Measurements from ENCODE around the gene TASOR2.

The TASOR2 gene

DNA sequence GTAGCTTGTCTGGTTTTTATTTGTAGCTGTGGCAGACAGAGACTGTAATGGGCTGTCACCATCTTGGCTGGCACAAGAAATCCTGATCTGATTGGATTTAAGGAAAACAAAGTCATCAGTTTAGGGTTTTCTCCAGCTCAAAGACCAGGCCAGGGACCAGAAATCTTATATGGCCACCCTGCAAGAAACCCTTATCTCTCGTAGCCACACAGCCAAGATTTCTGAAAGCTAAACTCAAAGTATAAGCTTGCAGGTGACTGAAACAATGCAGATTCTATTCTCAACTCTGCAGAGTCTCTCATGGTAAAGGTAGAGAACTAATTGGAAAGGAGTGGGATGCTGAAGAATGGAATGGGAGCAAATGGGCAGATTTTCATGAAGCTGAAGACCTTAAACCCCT lies 15.0 kb upstream of the TASOR2 start:
- no peak overlapping the region for H3K27ac ChIP-seq (ENCODE audit: low read length)
- no peak overlapping the region for H3K9ac ChIP-seq (ENCODE audit: low read length)
- H3K4me1 ChIP-seq (ENCODE audit: control insufficient read depth, low read depth, low read length): peaks cover 9% of the 10 kb centered on the region
- H3K9me3 ChIP-seq (ENCODE audit: control insufficient read depth, low read depth, low read length): peaks cover 3% of the 10 kb centered on the region
- H3K36me3 ChIP-seq (ENCODE audit: control insufficient read depth, low read depth, low read length): no peaks in the 10 kb centered on the region
- H3K27me3 ChIP-seq (ENCODE audit: control insufficient read depth, insufficient read depth, low read length): peaks cover 18% of the 10 kb centered on the region
- no peak overlapping the region for H3K4me3 ChIP-seq (ENCODE audit: low read length)

DNA sequence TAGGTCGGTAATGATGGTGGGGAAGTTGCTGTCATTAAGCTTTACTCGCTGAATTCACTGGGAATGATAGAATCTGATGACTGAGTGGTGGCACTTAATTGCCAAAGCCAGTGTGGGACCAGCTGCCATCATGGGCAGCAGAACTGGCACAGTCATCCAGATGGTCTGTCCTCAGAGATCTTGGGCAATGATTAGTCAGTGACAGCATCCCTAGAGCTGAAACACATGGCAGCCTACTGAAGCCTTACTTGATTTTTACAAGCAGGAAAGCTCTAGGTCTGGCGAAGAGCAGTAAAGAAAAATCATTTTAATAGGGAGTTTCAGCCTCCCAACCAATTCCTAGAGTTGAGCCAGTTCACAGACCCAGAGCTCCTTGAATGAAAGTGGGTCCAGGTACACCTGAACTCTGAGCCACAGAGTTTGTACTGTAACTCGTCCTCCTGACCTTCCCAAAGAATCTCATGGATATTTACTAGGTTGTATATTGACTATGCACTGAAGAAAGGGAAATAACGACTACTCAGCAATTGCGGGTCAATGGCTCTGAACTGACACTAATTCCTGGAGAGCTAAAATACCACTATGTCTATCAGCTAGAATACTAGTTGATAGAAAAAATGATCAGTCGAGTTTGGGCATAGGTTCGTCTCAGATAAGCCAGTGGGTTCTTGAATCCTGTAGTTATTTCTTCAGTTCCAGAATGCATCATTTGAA lies 13.8 kb upstream of the TASOR2 start:
- Histone ChIP-seq H3K36me3 (ENCODE audit: control insufficient read depth, low read depth, low read length) (no peaks in the 10 kb centered on the region), H3K4me3 (ENCODE audit: low read length) (no peak overlapping the region), H3K4me1 (ENCODE audit: control insufficient read depth, low read depth, low read length) (peaks cover 4% of the 10 kb centered on the region), H3K27me3 (ENCODE audit: control insufficient read depth, insufficient read depth, low read length) (peaks cover 12% of the 10 kb centered on the region), H3K9ac (ENCODE audit: low read length) (no peak overlapping the region), H3K27ac (ENCODE audit: low read length) (no peak overlapping the region), H3K9me3 (ENCODE audit: control insufficient read depth, low read depth, low read length) (peaks cover 3% of the 10 kb centered on the region)

DNA sequence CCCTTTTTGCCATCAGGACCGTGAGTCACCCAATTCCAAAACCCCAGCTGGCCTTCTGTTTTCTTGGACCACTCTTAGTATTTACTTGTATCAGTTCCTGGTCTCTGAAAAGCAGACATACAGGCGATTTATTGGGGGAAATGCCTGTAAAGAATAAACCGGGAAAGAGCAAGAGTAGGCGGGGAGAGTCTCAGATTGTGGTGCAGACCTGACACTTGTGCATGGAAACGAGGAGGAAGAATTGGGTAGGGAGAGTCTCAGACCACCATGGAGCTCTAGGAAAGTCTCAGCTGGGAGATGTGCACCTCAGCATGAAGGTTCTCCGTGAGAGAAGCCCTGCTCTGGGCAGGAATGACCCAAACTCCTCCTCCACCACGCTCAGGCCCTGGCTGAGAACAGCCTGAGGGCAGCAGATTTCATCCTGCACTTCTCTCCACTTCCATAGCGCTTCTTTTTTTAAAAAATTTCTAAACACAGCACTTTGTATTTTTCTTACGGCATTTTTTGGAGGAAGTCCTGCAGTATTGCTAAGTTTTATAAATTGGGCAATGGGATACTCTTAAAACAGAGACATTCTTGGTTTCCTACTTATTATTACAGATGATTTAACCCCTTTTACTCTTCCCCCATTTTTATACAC lies 6.1 kb upstream of the TASOR2 start:
- Histone ChIP-seq H3K4me1 (ENCODE audit: control insufficient read depth, low read depth, low read length) (no peaks in the 10 kb centered on the region), H3K9ac (ENCODE audit: low read length) (no peak overlapping the region), H3K9me3 (ENCODE audit: control insufficient read depth, low read depth, low read length) (peaks cover 3% of the 10 kb centered on the region), H3K4me3 (ENCODE audit: low read length) (no peak overlapping the region), H3K36me3 (ENCODE audit: control insufficient read depth, low read depth, low read length) (no peaks in the 10 kb centered on the region), H3K27me3 (ENCODE audit: control insufficient read depth, insufficient read depth, low read length) (peaks cover 34% of the 10 kb centered on the region), H3K27ac (ENCODE audit: low read length) (no peak overlapping the region)

DNA sequence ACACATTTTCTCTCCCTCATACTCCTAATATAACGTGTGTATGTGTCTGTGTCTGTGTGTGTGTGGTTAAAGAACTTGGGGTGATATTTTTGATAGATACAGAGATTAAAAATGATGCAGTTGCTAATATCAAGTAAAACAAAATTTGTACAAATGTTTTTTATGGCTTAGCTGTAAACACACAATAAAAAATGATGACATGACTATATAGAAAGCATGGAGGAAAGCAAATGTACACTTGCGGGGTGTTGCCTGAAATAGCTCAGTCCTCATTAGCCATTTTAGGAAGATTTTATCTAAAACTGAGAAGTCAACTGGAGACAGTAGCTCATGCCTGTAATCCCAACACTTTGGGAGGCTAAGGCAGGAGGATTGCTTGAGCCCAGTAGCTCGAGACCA lies 5.6 kb upstream of the TASOR2 start:
- no peak overlapping the region for H3K9ac ChIP-seq (ENCODE audit: low read length)
- no peaks in the 10 kb centered on the region for H3K4me1 ChIP-seq (ENCODE audit: control insufficient read depth, low read depth, low read length)
- H3K9me3 ChIP-seq (ENCODE audit: control insufficient read depth, low read depth, low read length): peaks cover 3% of the 10 kb centered on the region
- H3K27me3 ChIP-seq (ENCODE audit: control insufficient read depth, insufficient read depth, low read length): peaks cover 38% of the 10 kb centered on the region
- no peaks in the 10 kb centered on the region for H3K36me3 ChIP-seq (ENCODE audit: control insufficient read depth, low read depth, low read length)
- H3K27ac ChIP-seq (ENCODE audit: low read length): no peak overlapping the region
- no peak overlapping the region for H3K4me3 ChIP-seq (ENCODE audit: low read length)

DNA sequence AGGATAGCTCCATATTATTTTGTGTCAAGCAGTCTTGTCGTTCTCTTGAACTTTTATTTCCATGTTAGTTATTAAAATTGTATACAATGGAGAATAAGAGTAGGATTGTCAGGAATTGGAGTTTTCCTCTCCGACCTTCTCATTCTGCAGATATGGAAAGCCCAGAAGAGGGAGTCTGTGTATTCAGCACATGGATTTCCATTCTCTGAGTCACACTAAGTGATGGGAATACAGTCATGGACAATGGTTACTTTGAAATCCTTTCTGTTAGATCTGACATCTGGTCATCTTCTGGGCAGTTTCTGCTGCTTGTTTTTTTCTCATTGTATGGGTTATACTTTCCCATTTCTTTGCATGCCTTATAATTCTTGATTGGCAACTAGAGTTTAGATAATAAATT lies 5.0 kb upstream of the TASOR2 start:
- no peaks in the 10 kb centered on the region for H3K36me3 ChIP-seq (ENCODE audit: control insufficient read depth, low read depth, low read length)
- peaks cover 40% of the 10 kb centered on the region for H3K27me3 ChIP-seq (ENCODE audit: control insufficient read depth, insufficient read depth, low read length)
- no peak overlapping the region for H3K27ac ChIP-seq (ENCODE audit: low read length)
- H3K4me1 ChIP-seq (ENCODE audit: control insufficient read depth, low read depth, low read length): no peaks in the 10 kb centered on the region
- H3K9ac ChIP-seq (ENCODE audit: low read length): no peak overlapping the region
- no peaks in the 10 kb centered on the region for H3K9me3 ChIP-seq (ENCODE audit: control insufficient read depth, low read depth, low read length)
- H3K4me3 ChIP-seq (ENCODE audit: low read length): no peak overlapping the region

DNA sequence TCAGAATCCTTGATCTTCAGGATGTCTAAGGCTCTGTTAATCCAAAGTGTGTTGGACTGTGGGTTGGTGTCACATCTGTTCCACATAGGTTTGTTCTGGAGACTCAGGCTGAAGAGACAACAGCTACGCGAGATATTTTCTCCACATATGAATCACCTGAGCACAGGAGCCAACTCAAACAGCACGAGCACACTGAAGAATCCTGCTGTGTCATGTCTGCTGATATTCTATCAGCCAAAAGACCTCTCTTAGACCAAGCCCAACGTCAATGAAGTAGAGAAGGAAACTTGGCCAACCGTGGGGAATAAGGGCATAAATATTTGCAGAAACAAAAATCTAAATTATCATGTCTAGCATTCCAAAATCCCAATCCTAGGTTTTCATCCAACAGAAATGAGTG lies 2.7 kb upstream of the TASOR2 start:
- no peaks in the 10 kb centered on the region for H3K9me3 ChIP-seq (ENCODE audit: control insufficient read depth, low read depth, low read length)
- no peak overlapping the region for H3K4me3 ChIP-seq (ENCODE audit: low read length)
- H3K36me3 ChIP-seq (ENCODE audit: control insufficient read depth, low read depth, low read length): no peaks in the 10 kb centered on the region
- H3K9ac ChIP-seq (ENCODE audit: low read length): no peak overlapping the region
- H3K27ac ChIP-seq (ENCODE audit: low read length): no peak overlapping the region
- H3K4me1 ChIP-seq (ENCODE audit: control insufficient read depth, low read depth, low read length): peaks cover 9% of the 10 kb centered on the region
- peaks cover 40% of the 10 kb centered on the region for H3K27me3 ChIP-seq (ENCODE audit: control insufficient read depth, insufficient read depth, low read length)

DNA sequence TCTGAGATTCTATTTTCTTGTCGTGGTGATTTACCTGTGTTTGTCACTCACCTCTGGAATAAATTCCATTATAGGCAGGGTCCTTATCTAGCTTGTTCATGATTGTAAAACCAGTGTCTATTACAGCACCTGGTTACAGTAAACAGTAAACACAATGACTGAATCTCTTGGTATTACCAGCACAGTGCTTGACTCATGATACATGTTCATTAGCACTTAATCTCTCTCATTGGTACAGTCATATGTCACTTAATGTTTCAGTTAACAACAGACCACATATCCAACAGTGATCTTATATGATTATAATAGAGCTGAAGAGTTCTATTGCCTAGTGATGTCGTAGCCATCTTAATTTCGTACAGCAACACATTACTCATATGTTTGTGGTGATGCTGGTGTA lies 1.6 kb upstream of the TASOR2 start:
- H3K4me3 ChIP-seq (ENCODE audit: low read length): no peak overlapping the region
- no peaks in the 10 kb centered on the region for H3K36me3 ChIP-seq (ENCODE audit: control insufficient read depth, low read depth, low read length)
- no peak overlapping the region for H3K9ac ChIP-seq (ENCODE audit: low read length)
- peaks cover 38% of the 10 kb centered on the region for H3K27me3 ChIP-seq (ENCODE audit: control insufficient read depth, insufficient read depth, low read length)
- no peak overlapping the region for H3K27ac ChIP-seq (ENCODE audit: low read length)
- no peaks in the 10 kb centered on the region for H3K9me3 ChIP-seq (ENCODE audit: control insufficient read depth, low read depth, low read length)
- peaks cover 9% of the 10 kb centered on the region for H3K4me1 ChIP-seq (ENCODE audit: control insufficient read depth, low read depth, low read length)

DNA sequence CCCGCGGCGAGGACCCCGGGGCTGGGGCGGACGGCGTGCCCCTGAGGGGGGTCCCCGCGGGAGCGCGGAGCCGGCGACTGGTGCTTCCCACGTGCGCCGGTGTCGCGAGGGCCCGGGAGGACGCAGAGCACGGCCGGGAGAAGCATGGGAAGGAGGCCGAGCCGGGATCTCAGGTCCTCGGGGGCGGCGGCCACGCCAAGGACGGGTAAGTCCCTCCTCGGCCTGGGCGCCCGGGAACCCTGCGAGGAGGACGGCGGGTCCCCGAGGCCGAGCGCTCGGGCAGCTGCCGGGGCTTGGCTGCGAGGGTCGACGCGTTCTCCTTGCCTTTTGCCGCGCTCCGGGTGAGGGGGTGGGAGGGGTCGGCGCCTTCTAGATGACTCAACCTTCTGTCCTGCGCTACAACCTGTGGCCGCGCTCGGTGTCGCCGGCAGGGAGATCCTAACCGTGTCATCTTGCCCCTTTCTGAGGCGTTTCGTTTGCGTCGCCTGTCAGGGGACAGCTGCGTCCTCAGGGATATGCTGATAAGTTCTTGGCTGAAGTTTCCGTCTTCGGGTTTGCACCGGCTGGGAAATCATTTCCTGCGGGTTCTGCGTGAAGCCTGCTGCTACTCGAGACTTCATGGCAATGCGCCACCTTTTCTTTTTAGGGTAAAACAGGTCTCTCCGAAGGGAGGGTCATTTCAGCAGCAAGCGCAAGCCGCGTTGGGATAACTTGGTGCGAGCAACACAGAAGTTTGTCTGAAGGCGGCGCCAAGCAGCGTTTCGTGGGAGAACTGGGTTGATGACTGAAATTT lies 529 bp downstream of the TASOR2 start:
- Histone ChIP-seq H3K9me3 (ENCODE audit: control insufficient read depth, low read depth, low read length) (no peaks in the 10 kb centered on the region), H3K9ac (ENCODE audit: low read length) (peak overlapping the region; percentile 69), H3K27me3 (ENCODE audit: control insufficient read depth, insufficient read depth, low read length) (peaks cover 28% of the 10 kb centered on the region), H3K4me1 (ENCODE audit: control insufficient read depth, low read depth, low read length) (peaks cover 9% of the 10 kb centered on the region), H3K36me3 (ENCODE audit: control insufficient read depth, low read depth, low read length) (no peaks in the 10 kb centered on the region), H3K27ac (ENCODE audit: low read length) (no peak overlapping the region), H3K4me3 (ENCODE audit: low read length) (peak overlapping the region; percentile 83)

DNA sequence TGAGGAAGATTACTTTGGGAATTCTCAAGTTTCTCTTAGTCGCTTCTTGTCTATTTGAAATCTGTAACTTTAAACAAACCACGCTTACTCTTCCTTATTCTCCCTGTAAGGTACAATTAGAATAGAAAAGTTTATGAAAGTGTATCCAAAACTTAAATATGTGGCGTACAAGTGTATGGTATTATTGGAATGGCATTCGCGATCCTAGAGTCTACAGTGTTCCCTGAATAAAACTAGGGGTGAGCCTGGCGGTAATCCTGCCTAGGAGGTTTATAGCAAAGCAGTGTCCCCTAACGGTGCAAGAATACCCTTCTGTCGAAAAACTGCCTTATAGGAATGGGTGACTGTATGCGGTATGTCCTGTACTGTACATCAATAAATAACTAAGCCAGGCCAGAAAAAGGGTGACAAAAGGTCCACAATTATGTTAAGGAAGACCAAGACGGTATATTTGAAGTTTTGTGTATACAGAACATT lies 1.2 kb downstream of the TASOR2 start:
- Histone ChIP-seq H3K9ac (ENCODE audit: low read length) (peak overlapping the region; percentile 69), H3K4me1 (ENCODE audit: control insufficient read depth, low read depth, low read length) (peaks cover 9% of the 10 kb centered on the region), H3K36me3 (ENCODE audit: control insufficient read depth, low read depth, low read length) (no peaks in the 10 kb centered on the region), H3K4me3 (ENCODE audit: low read length) (peak overlapping the region; percentile 83), H3K27me3 (ENCODE audit: control insufficient read depth, insufficient read depth, low read length) (peaks cover 28% of the 10 kb centered on the region), H3K9me3 (ENCODE audit: control insufficient read depth, low read depth, low read length) (no peaks in the 10 kb centered on the region), H3K27ac (ENCODE audit: low read length) (no peak overlapping the region)

DNA sequence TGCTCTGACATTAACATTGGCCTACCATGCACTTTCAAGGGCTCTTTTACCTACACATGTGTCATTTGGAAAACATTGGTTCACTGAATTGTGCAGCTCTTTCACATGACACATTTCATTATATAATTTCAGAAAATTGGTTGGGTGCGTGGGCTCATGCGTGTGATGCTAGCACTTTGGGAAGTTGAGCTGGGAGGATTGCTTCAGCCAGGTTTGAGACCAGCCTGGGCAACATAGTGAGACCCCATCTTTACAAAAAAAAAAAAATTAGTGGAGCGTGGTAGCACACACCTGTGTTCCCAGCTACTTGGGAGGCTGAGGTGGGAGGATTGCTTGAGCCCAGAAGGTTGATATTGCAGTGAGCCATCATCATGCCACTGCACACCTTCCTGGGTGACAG lies 3.9 kb downstream of the TASOR2 start:
- Histone ChIP-seq H3K9ac (ENCODE audit: low read length) (no peak overlapping the region), H3K27ac (ENCODE audit: low read length) (no peak overlapping the region), H3K4me3 (ENCODE audit: low read length) (no peak overlapping the region), H3K27me3 (ENCODE audit: control insufficient read depth, insufficient read depth, low read length) (peaks cover 6% of the 10 kb centered on the region), H3K9me3 (ENCODE audit: control insufficient read depth, low read depth, low read length) (no peaks in the 10 kb centered on the region), H3K4me1 (ENCODE audit: control insufficient read depth, low read depth, low read length) (peaks cover 20% of the 10 kb centered on the region), H3K36me3 (ENCODE audit: control insufficient read depth, low read depth, low read length) (no peaks in the 10 kb centered on the region)

DNA sequence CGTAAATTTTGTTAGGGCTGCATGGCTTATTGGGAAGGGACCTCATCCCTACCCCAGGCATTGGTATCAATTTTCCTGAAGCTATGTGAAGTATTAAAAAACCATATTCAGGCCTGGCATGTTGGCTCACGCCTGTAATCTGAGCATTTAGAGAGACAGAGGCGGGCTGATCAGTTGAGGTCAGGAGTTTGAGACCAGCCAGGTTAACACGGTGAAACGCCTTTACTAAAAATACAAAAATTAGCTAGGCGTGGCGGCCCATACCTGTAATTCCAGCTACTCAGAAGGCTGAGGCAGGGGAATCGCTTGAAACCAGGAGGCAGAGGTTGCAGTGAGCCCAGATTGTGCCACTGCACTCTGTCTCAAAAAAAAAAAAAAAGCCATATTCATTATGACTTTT lies 7.1 kb downstream of the TASOR2 start:
- H3K4me3 ChIP-seq (ENCODE audit: low read length): peak overlapping the region; percentile 80
- no peaks in the 10 kb centered on the region for H3K9me3 ChIP-seq (ENCODE audit: control insufficient read depth, low read depth, low read length)
- H3K9ac ChIP-seq (ENCODE audit: low read length): no peak overlapping the region
- H3K36me3 ChIP-seq (ENCODE audit: control insufficient read depth, low read depth, low read length): no peaks in the 10 kb centered on the region
- H3K27ac ChIP-seq (ENCODE audit: low read length): no peak overlapping the region
- H3K27me3 ChIP-seq (ENCODE audit: control insufficient read depth, insufficient read depth, low read length): no peaks in the 10 kb centered on the region
- peaks cover 11% of the 10 kb centered on the region for H3K4me1 ChIP-seq (ENCODE audit: control insufficient read depth, low read depth, low read length)
